Measurements from ENCODE around the gene FNTB. TPM values are rescaled to one million over a fixed set of nuclear protein-coding genes. Genes with fewer than 3 reads are reported as not detected.
"Not testable (repeated sequence)": the region's sequence is repeated elsewhere in the genome, so short reads cannot be mapped to it uniquely, and the experiment has no call there.

Gene FNTB
- polyA plus RNA-seq, 1 donor, result 26.2 TPM

- no peaks in the 10 kb centered on the region for H3K4me1 ChIP-seq (ENCODE audit: control insufficient read depth, insufficient read depth, low read length)
- no peaks in the 10 kb centered on the region for H3K9me3 ChIP-seq (ENCODE audit: control insufficient read depth, low read depth, low read length)
- H3K27me3 ChIP-seq (ENCODE audit: control insufficient read depth, insufficient read depth, low read length), result no peaks in the 10 kb centered on the region
- H3K4me3 ChIP-seq (ENCODE audit: low read length), result no peak overlapping the region
- WGBS (ENCODE audit: insufficient coverage, low lambda C conversion rate), result 50% methylated on average over 2 of the region's 4 CpGs
- no peak for DNase-seq
- H3K36me3 ChIP-seq (ENCODE audit: control insufficient read depth, insufficient read depth, low read length), result peaks cover 73% of the 10 kb centered on the region
- no peak overlapping the region for H3K27ac ChIP-seq (ENCODE audit: low read length)
These were observed 25.7 kb downstream of the FNTB start for GRCh38 chr14:65012353-65012752.

GRCh38 chr14:65015391-65015790, 28.7 kb downstream of the FNTB start:
- WGBS (ENCODE audit: insufficient coverage, low lambda C conversion rate), result no CpG with 5 or more reads among the region's 3 CpGs
- no peaks in the 10 kb centered on the region for H3K27me3 ChIP-seq (ENCODE audit: control insufficient read depth, insufficient read depth, low read length)
- H3K9me3 ChIP-seq (ENCODE audit: control insufficient read depth, low read depth, low read length), result no peaks in the 10 kb centered on the region
- no peak overlapping the region for H3K4me3 ChIP-seq (ENCODE audit: low read length)
- DNase-seq, result no peak
- no peak overlapping the region for H3K27ac ChIP-seq (ENCODE audit: low read length)
- no peaks in the 10 kb centered on the region for H3K4me1 ChIP-seq (ENCODE audit: control insufficient read depth, insufficient read depth, low read length)
- peaks cover 57% of the 10 kb centered on the region for H3K36me3 ChIP-seq (ENCODE audit: control insufficient read depth, insufficient read depth, low read length)

DNA sequence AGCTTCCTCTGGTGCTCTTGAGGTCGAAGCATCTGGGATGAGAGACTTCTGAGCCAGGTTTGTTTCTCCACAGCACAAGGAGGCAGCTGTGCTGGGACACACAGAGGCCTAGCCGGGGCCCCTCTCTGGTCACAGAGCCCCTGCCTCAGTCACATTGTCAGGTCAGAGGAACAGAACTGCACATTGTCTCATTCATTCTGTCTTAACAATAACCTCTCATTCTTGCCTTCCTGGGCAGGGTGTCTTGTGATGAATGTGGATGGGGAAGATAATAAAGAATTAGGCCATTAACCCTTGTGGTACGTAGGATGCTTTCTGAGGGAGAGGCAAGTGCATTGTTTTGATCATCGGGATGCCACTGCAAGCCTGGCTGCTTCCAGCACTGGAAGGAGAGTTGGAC, 29.8 kb downstream of the FNTB start:
- no peaks in the 10 kb centered on the region for H3K9me3 ChIP-seq (ENCODE audit: control insufficient read depth, low read depth, low read length)
- no peak for DNase-seq
- peaks cover 52% of the 10 kb centered on the region for H3K36me3 ChIP-seq (ENCODE audit: control insufficient read depth, insufficient read depth, low read length)
- no peak overlapping the region for H3K27ac ChIP-seq (ENCODE audit: low read length)
- H3K4me3 ChIP-seq (ENCODE audit: low read length), result no peak overlapping the region
- H3K27me3 ChIP-seq (ENCODE audit: control insufficient read depth, insufficient read depth, low read length), result no peaks in the 10 kb centered on the region
- H3K4me1 ChIP-seq (ENCODE audit: control insufficient read depth, insufficient read depth, low read length), result no peaks in the 10 kb centered on the region
- no CpG with 5 or more reads among the region's 4 CpGs for WGBS (ENCODE audit: insufficient coverage, low lambda C conversion rate)

DNA sequence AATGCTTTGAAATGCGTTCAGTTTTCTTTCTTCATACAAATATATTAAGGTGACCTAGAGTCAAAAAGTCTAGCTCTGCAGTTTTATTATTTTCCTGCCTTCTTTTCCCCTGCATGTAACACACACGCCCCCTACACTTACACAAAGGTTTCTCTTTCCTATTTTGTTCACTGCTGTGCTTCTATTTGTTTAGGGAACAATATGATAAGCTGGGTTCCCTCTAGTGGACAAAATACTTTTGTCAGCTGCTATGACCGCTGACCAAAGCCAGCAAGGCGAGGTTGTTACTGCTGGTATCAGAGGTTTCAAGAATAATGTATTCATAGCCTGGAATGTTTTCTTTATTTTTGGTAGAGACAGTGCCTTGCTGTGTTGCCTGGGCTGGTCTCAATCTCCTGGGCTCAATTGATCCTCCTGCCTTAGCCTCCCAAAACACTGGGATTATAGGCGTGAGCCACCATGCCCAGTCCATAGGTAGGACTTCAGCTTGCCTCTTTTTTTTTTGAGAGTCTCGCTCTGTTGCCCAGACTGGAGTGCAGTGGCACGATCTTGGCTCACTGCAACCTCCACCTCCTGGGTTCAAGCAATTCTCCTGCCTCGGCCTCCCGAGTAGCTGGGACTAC, 33.4 kb downstream of the FNTB start:
- no peaks in the 10 kb centered on the region for H3K4me1 ChIP-seq (ENCODE audit: control insufficient read depth, insufficient read depth, low read length)
- peak; percentile 44 to 49 for DNase-seq
- no peak overlapping the region for H3K27ac ChIP-seq (ENCODE audit: low read length)
- H3K36me3 ChIP-seq (ENCODE audit: control insufficient read depth, insufficient read depth, low read length), result peaks cover 30% of the 10 kb centered on the region
- H3K9me3 ChIP-seq (ENCODE audit: control insufficient read depth, low read depth, low read length), result no peaks in the 10 kb centered on the region
- no peak overlapping the region for H3K4me3 ChIP-seq (ENCODE audit: low read length)
- no peaks in the 10 kb centered on the region for H3K27me3 ChIP-seq (ENCODE audit: control insufficient read depth, insufficient read depth, low read length)
- 35% methylated on average over 2 of the region's 9 CpGs for WGBS (ENCODE audit: insufficient coverage, low lambda C conversion rate)

DNA sequence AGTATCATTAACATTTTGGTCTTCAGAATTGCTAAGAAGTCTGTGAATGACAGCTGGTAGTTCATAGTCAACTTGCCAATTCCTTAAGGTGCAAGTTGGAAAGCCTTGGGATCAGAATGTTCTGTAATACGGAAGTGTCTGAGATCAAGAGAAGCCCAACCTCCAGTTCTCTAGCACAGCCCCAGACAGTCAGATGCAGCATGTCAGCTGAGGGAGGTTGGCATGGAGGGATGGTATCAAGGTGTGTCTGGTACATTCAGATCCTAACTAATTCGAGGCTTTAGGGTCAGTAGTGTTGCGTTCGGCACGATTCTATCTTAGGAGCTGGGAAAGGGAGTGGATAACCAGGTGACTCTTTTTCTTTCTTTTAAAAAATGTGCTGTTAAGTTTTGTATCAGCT, 38.3 kb downstream of the FNTB start:
- Histone ChIP-seq H3K36me3 (ENCODE audit: control insufficient read depth, insufficient read depth, low read length) (peaks cover 19% of the 10 kb centered on the region), H3K4me3 (ENCODE audit: low read length) (no peak overlapping the region), H3K4me1 (ENCODE audit: control insufficient read depth, insufficient read depth, low read length) (peaks cover 19% of the 10 kb centered on the region), H3K27ac (ENCODE audit: low read length) (no peak overlapping the region), H3K9me3 (ENCODE audit: control insufficient read depth, low read depth, low read length) (no peaks in the 10 kb centered on the region), H3K27me3 (ENCODE audit: control insufficient read depth, insufficient read depth, low read length) (no peaks in the 10 kb centered on the region)
- no peak for DNase-seq
- WGBS (ENCODE audit: insufficient coverage, low lambda C conversion rate), result 96% methylated on average over 4 of the region's 5 CpGs

GRCh38 chr14:65025818-65026217, 39.1 kb downstream of the FNTB start:
- 40% methylated on average over 1 of the region's 6 CpGs for WGBS (ENCODE audit: insufficient coverage, low lambda C conversion rate)
- Histone ChIP-seq H3K27ac (ENCODE audit: low read length) (peak overlapping the region; percentile 35), H3K36me3 (ENCODE audit: control insufficient read depth, insufficient read depth, low read length) (peaks cover 27% of the 10 kb centered on the region), H3K9me3 (ENCODE audit: control insufficient read depth, low read depth, low read length) (no peaks in the 10 kb centered on the region), H3K4me1 (ENCODE audit: control insufficient read depth, insufficient read depth, low read length) (peaks cover 19% of the 10 kb centered on the region), H3K4me3 (ENCODE audit: low read length) (no peak overlapping the region), H3K27me3 (ENCODE audit: control insufficient read depth, insufficient read depth, low read length) (no peaks in the 10 kb centered on the region)
- DNase-seq, result peak; percentile 33 to 70

DNA sequence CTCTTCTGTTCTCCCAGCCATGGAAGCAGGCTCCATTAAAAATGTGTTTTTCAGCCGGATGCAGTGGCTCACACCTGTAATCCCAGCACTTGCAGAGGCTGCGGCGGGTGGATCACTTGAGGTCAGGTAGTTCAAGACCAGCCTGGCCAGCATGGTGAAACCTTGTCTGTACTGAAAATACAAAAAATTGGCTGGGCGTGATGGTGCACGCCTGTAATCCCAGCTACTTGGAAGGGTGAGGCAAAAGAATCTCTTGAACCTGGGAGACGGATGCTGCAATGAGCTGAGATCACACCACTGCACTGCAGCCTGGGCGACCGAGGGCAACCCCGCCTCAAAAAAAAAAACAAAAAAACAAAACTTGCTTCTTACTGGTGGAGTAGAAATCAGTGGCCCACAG, 39.8 kb downstream of the FNTB start:
- 80% methylated on average over 1 of the region's 9 CpGs for WGBS (ENCODE audit: insufficient coverage, low lambda C conversion rate)

DNA sequence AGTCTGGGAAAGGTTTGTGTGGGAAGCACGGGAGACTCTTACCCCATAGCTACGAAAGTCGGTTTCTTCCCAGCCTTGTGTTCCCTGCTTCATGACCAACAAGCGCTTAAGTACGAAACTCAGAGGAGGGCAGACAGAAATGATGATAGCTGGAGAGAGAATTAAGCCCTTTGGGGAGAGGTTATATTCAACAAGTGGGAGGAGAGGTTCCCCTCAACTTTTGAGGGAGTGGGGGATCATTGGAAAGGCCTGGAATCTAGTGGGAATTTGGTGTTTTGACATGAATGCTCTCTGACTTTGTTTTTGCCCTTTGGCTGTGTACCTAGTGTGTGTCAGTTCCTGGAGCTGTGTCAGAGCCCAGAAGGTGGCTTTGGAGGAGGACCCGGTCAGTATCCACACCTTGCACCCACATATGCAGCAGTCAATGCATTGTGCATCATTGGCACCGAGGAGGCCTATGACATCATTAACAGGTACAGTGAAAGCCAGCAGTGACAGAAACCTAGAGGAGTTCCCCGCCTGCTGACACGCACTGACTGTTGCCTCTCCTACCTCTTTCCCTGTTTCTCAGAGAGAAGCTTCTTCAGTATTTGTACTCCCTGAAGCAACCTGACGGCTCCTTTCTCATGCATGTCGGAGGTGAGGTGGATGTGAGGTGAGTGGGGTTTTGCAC, 40.6 kb downstream of the FNTB start:
- no peak for DNase-seq
- Histone ChIP-seq H3K27ac (ENCODE audit: low read length) (no peak overlapping the region), H3K4me3 (ENCODE audit: low read length) (no peak overlapping the region), H3K27me3 (ENCODE audit: control insufficient read depth, insufficient read depth, low read length) (no peaks in the 10 kb centered on the region), H3K36me3 (ENCODE audit: control insufficient read depth, insufficient read depth, low read length) (peaks cover 27% of the 10 kb centered on the region), H3K4me1 (ENCODE audit: control insufficient read depth, insufficient read depth, low read length) (peaks cover 19% of the 10 kb centered on the region), H3K9me3 (ENCODE audit: control insufficient read depth, low read depth, low read length) (no peaks in the 10 kb centered on the region)
- WGBS (ENCODE audit: insufficient coverage, low lambda C conversion rate), result no CpG with 5 or more reads among the region's 11 CpGs

More for the DNA sequence above, 39.8 kb downstream of the FNTB start:
- H3K4me3 ChIP-seq (ENCODE audit: low read length), result no peak overlapping the region
- H3K27me3 ChIP-seq (ENCODE audit: control insufficient read depth, insufficient read depth, low read length), result no peaks in the 10 kb centered on the region
- H3K4me1 ChIP-seq (ENCODE audit: control insufficient read depth, insufficient read depth, low read length), result peaks cover 19% of the 10 kb centered on the region
- no peaks in the 10 kb centered on the region for H3K9me3 ChIP-seq (ENCODE audit: control insufficient read depth, low read depth, low read length)
- no peak overlapping the region for H3K27ac ChIP-seq (ENCODE audit: low read length)
- H3K36me3 ChIP-seq (ENCODE audit: control insufficient read depth, insufficient read depth, low read length), result peaks cover 27% of the 10 kb centered on the region
- DNase-seq, result no peak

DNA sequence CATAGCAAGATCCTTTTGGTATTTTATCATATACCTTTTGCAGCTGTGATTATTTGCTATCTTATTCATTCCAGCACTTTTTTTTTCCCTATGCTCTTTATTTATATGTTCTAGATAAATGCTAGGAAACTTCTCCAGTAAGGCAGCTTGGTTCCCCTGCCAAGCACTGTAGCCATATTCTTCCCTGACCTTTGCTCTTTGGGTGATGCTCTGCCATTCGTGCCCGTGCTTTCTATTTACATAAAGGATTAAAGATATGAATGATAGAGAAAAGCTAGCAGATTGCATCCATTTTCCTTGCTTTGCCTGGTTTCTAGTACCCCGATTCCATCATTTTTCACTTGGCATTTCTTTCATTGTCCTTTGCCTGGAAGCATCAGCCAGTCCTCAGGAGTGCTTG, 42.2 kb downstream of the FNTB start:
- no peaks in the 10 kb centered on the region for H3K9me3 ChIP-seq (ENCODE audit: control insufficient read depth, low read depth, low read length)
- no peaks in the 10 kb centered on the region for H3K27me3 ChIP-seq (ENCODE audit: control insufficient read depth, insufficient read depth, low read length)
- DNase-seq, result peak in 1 of 2 donors; percentile 39
- no peak overlapping the region for H3K4me3 ChIP-seq (ENCODE audit: low read length)
- peak overlapping the region; percentile 15 for H3K27ac ChIP-seq (ENCODE audit: low read length)
- peaks cover 37% of the 10 kb centered on the region for H3K36me3 ChIP-seq (ENCODE audit: control insufficient read depth, insufficient read depth, low read length)
- peaks cover 19% of the 10 kb centered on the region for H3K4me1 ChIP-seq (ENCODE audit: control insufficient read depth, insufficient read depth, low read length)
- WGBS (ENCODE audit: insufficient coverage, low lambda C conversion rate), result 40% methylated on average over 1 of the region's 3 CpGs

GRCh38 chr14:65031321-65031720, 44.6 kb downstream of the FNTB start:
- Histone ChIP-seq H3K4me1 (ENCODE audit: control insufficient read depth, insufficient read depth, low read length) (peaks cover 14% of the 10 kb centered on the region), H3K36me3 (ENCODE audit: control insufficient read depth, insufficient read depth, low read length) (peaks cover 44% of the 10 kb centered on the region)
- H3K27me3 ChIP-seq (ENCODE audit: control insufficient read depth, insufficient read depth, low read length); H3K27ac ChIP-seq (ENCODE audit: low read length); H3K4me3 ChIP-seq (ENCODE audit: low read length); DNase-seq; H3K9me3 ChIP-seq (ENCODE audit: control insufficient read depth, low read depth, low read length): not testable (repeated sequence)
- no CpG with 5 or more reads among the region's 10 CpGs for WGBS (ENCODE audit: insufficient coverage, low lambda C conversion rate)

- H3K4me3 ChIP-seq (ENCODE audit: low read length), result no peak overlapping the region
- H3K27ac ChIP-seq (ENCODE audit: low read length), result no peak overlapping the region
- no peaks in the 10 kb centered on the region for H3K9me3 ChIP-seq (ENCODE audit: control insufficient read depth, low read depth, low read length)
- peaks cover 40% of the 10 kb centered on the region for H3K36me3 ChIP-seq (ENCODE audit: control insufficient read depth, insufficient read depth, low read length)
- no peak for DNase-seq
- no peaks in the 10 kb centered on the region for H3K27me3 ChIP-seq (ENCODE audit: control insufficient read depth, insufficient read depth, low read length)
- peaks cover 13% of the 10 kb centered on the region for H3K4me1 ChIP-seq (ENCODE audit: control insufficient read depth, insufficient read depth, low read length)
- WGBS (ENCODE audit: insufficient coverage, low lambda C conversion rate), result no CpG with 5 or more reads among the region's 11 CpGs
These were observed 45.6 kb downstream of the FNTB start for GRCh38 chr14:65032319-65032718.
